Endothelial cell of umbilical vein (primary cell): ENCODE measurements around the gene OSBPL9. TPM values are rescaled to one million over a fixed set of nuclear protein-coding genes. Genes with fewer than 3 reads are reported as not detected.

Experiments
- BruUV-seq: library from RNA; stranded (reverse); fragments of 400-500 nt; replicated peaks from 2 replicates; lab custom pipeline; 2021; lab: Mats Ljungman, UMichigan
- CTCF ChIA-PET: fragments of 300-600, 350-600 bp; sonication (Branson Sonifier 250); formaldehyde crosslinking; loops from one replicate; lab custom pipeline; 2021; ENCODE audit warnings: antibody characterized with exemption, inconsistent platforms; lab: Charles Lee
- POLR2A ChIA-PET: fragments of 300-600, 350-600 bp; sonication (Branson Sonifier 250); formaldehyde crosslinking; loops from one replicate; lab custom pipeline; 2021; ENCODE audit warnings: antibody characterized with exemption, inconsistent platforms; lab: Charles Lee
- DNase-seq: peaks from one replicate; pipeline ENCODE4 v3.0.0-alpha.2; 2011; ENCODE audit warnings: low read depth, low spot score
- FAIRE-seq: peaks from 2 replicates; lab custom pipeline; 2011; peaks lifted over from hg19 to GRCh38; lab: Jason Lieb, UNC
- H2AFZ ChIP-seq: 2 replicates; pipeline ENCODE4 v1.6.0; 2012; ENCODE audit warnings: low read depth, low read length, control low read depth, inconsistent platforms
- H3K27ac ChIP-seq: 2 replicates; pipeline ENCODE4 v1.5.1; 2011; ENCODE audit warnings: low read depth, mild to moderate bottlenecking, control low read depth, low read length, moderate library complexity; ENCODE audit not compliant: insufficient read depth
- H3K27me3 ChIP-seq, 2 experiments: 2 replicates each; pipeline versions ENCODE4 v1.6.0 to v1.6.1; 2011; ENCODE audit warnings: low read length in 2 of 2, mixed read lengths in 1 of 2; ENCODE audit not compliant: control insufficient read depth in 2 of 2, insufficient read depth in 2 of 2
- H3K36me3 ChIP-seq, 2 experiments: 2 replicates in 1 of 2; 3 replicates in 1 of 2; pipeline ENCODE4 v1.5.1; 2011; ENCODE audit warnings: low read length in 2 of 2, mild to moderate bottlenecking in 1 of 2, moderate library complexity in 1 of 2; ENCODE audit not compliant: control insufficient read depth in 2 of 2, insufficient read depth in 2 of 2; ENCODE audit errors: extremely low read depth in 1 of 2
- H3K4me1 ChIP-seq: 3 replicates; pipeline ENCODE4 v1.5.1; 2011; ENCODE audit warnings: mild to moderate bottlenecking, low read length; ENCODE audit not compliant: control insufficient read depth, insufficient read depth; ENCODE audit errors: extremely low read depth
- H3K4me2 ChIP-seq: 2 replicates; pipeline ENCODE4 v1.6.1; 2011; ENCODE audit warnings: low read length, control low read depth, mixed read lengths; ENCODE audit not compliant: insufficient read depth
- H3K4me3 ChIP-seq, 3 experiments: fragments of 200-600 bp in 1 of 3; sonication (generic), shearing (Covaris generic) in 1 of 3; replicated peaks in 1 of 3; 2 replicates each; pipeline ENCODE4 v1.5.1; 2011 to 2016; ENCODE audit warnings: control low read depth in 3 of 3, low read length in 3 of 3, mild to moderate bottlenecking in 2 of 3, inconsistent platforms in 1 of 3, low read depth in 1 of 3, moderate library complexity in 1 of 3; ENCODE audit not compliant: insufficient read depth in 1 of 3
- H3K79me2 ChIP-seq: 2 replicates; pipeline ENCODE4 v1.6.0; 2012; ENCODE audit warnings: low read length, inconsistent platforms; ENCODE audit not compliant: control insufficient read depth, insufficient read depth
- H3K9ac ChIP-seq: replicated peaks from 2 replicates; pipeline ENCODE3; 2011; ENCODE audit warnings: low read length, control low read depth; ENCODE audit not compliant: insufficient read depth; ENCODE audit errors: extremely low read depth
- H3K9me1 ChIP-seq: replicated peaks from 3 replicates; pipeline ENCODE4 v1.6.0; 2011; ENCODE audit warnings: mild to moderate bottlenecking, low read length; ENCODE audit not compliant: control insufficient read depth, insufficient read depth; ENCODE audit errors: extremely low read depth
- H3K9me3 ChIP-seq: replicated peaks from 2 replicates; pipeline ENCODE4 v1.5.1; 2012; ENCODE audit warnings: low read length, inconsistent platforms; ENCODE audit not compliant: control insufficient read depth, insufficient read depth
- H4K20me1 ChIP-seq: replicated peaks from 2 replicates; pipeline ENCODE3; 2011; ENCODE audit warnings: mild to moderate bottlenecking, low read length; ENCODE audit not compliant: control insufficient read depth, insufficient read depth; ENCODE audit errors: extremely low read depth
- CTCF ChIP-seq, 2 donors: IDR thresholded peaks; 1 replicate in 1 of 2; 2 replicates in 1 of 2; pipeline ENCODE4 v1.5.1; 2011; ENCODE audit warnings: low read length in 2 of 2, mild to moderate bottlenecking in 2 of 2, moderate library complexity in 2 of 2, control low read depth in 1 of 2, inconsistent platforms in 1 of 2, low read depth in 1 of 2; ENCODE audit not compliant: insufficient read depth in 1 of 2; ENCODE audit errors: extremely low read depth in 1 of 2
- EZH2 ChIP-seq: IDR thresholded peaks from 2 replicates; pipeline ENCODE4 v1.6.1; 2012; ENCODE audit warnings: borderline replicate concordance, low read depth, mild to moderate bottlenecking, moderate library complexity, low read length, inconsistent platforms; ENCODE audit not compliant: severe bottlenecking
- FOS ChIP-seq: IDR thresholded peaks from 2 replicates; pipeline ENCODE4 v1.6.1; 2011; ENCODE audit warnings: mild to moderate bottlenecking, low read length, moderate library complexity, borderline replicate concordance; ENCODE audit not compliant: insufficient read depth
- GATA2 ChIP-seq: IDR thresholded peaks from 2 replicates; pipeline ENCODE4 v1.7.0; 2011; ENCODE audit warnings: low read depth, mild to moderate bottlenecking, moderate library complexity, mixed read lengths, low read length; ENCODE audit not compliant: insufficient read length, insufficient read depth
- JUN ChIP-seq: IDR thresholded peaks from 2 replicates; pipeline ENCODE4 v1.6.1; 2011; ENCODE audit warnings: borderline replicate concordance, low read depth; ENCODE audit not compliant: insufficient read length, insufficient read depth
- MAX ChIP-seq: IDR thresholded peaks from 2 replicates; pipeline ENCODE4 v1.6.1; 2011; ENCODE audit not compliant: insufficient read depth, insufficient read length
- MYC ChIP-seq: IDR thresholded peaks from one replicate; pipeline ENCODE4 v1.6.1; 2011; ENCODE audit warnings: mild to moderate bottlenecking, low read depth, low read length
- POLR2A ChIP-seq: IDR thresholded peaks from 2 replicates; pipeline ENCODE4 v1.6.1; 2012; ENCODE audit warnings: low read depth, mild to moderate bottlenecking, control low read depth, low read length
- POLR2AphosphoS5 ChIP-seq: IDR thresholded peaks from 2 replicates; pipeline ENCODE4 v1.6.1; 2012; ENCODE audit warnings: low read depth, mild to moderate bottlenecking, control low read depth, low read length, moderate library complexity; ENCODE audit not compliant: insufficient read depth
- dilution Hi-C: fragments of 300-500 bp; cut with MboI; formaldehyde crosslinking; loops from one replicate; pipeline ENCODE4 v1.15.0; 2019; ENCODE audit warnings: low sequenced_read_pairs; ENCODE audit not compliant: extremely low pct_ligation_motif_present
- intact Hi-C: fragments of 100-400 bp; cut with micrococcal nuclease; formaldehyde crosslinking; loops from one replicate; pipeline ENCODE4 v1.10.0; 2022
- polyA plus RNA-seq, 4 experiments: library from polyadenylated mRNA; depleted of rRNA in 3 of 4; stranded (reverse) in 3 of 4; unstranded in 1 of 4; fragments of >200 nt; gene quantifications; 2 replicates each; pipeline versions ENCODE4 v1.2.1 to v1.2.3, GENCODE V29; 2011 to 2012; ENCODE audit warnings: missing spikeins in 1 of 4
- total RNA-seq: library from RNA; stranded (reverse); gene quantifications from 2 replicates; pipeline ENCODE4 v1.2.3, GENCODE V29; 2021

The OSBPL9 gene
- total and polyA plus RNA-seq, 2 donors (not counting 3 experiments of a cell fraction or from before 2014, with no cell fraction given), result 46.2 to 80.3 TPM

GRCh38 chr1:51752073-51752948 is 135.4 kb downstream of the OSBPL9 start:
- CTCF ChIA-PET, result no interaction called here

More at GRCh38 chr1:51752073-51752948, 135.4 kb downstream of the OSBPL9 start:
- TF ChIP-seq POLR2A (no peak), MYC (no peak), JUN (no peak), EZH2 (no peak), POLR2AphosphoS5 (no peak), CTCF (IDR thresholded peaks at IDR 0.05; ENCODE audit: extremely low read depth in 1 of 2, insufficient read depth in 1 of 2, low read depth in 1 of 2, low read length in 2 of 2) (no peak), MAX (no peak), FOS (no peak), GATA2 (no peak)
- POLR2A ChIA-PET, result no interaction called here
- intact Hi-C loops, result no loop called here
- peaks cover 20% of the 10 kb centered on the region for H3K4me1 ChIP-seq
- no peak overlapping the region for H3K4me3 ChIP-seq
- no peaks in the 10 kb centered on the region for H3K9me3 ChIP-seq
- H3K36me3 ChIP-seq, result peaks cover 3 to 9% of the 10 kb centered on the region in 2 experiments
- no peak for FAIRE-seq
- H3K27ac ChIP-seq, result no peak overlapping the region
- dilution Hi-C loops, result no loop called here
- TSS peak; percentile 12 for BruUV-seq
- no peaks in the 10 kb centered on the region for H3K9me1 ChIP-seq
- no peak overlapping the region for H2AFZ ChIP-seq
- DNase-seq, result no peak
- no peaks in the 10 kb centered on the region for H3K79me2 ChIP-seq
- no peak overlapping the region for H3K9ac ChIP-seq
- no peak overlapping the region for H3K4me2 ChIP-seq
- H4K20me1 ChIP-seq, result no peaks in the 10 kb centered on the region
- no peaks in the 10 kb centered on the region for H3K27me3 ChIP-seq
